OCI-LY1 (cell line): ENCODE data around the gene WNT2.
"Not testable (repeated sequence)": the region's sequence is repeated elsewhere in the genome, so short reads cannot be mapped to it uniquely, and the experiment has no call there.

Experiments
- CTCF ChIP-seq: fragments of 200-600 bp; sonication (generic), shearing (Covaris generic); IDR thresholded peaks from 2 replicates; pipeline ENCODE4 v1.5.1; 2017; ENCODE audit warnings: mild to moderate bottlenecking, antibody characterized with exemption, low read length, moderate library complexity, mixed read lengths
- EZH2 ChIP-seq: fragments of 200-600 bp; sonication (generic), shearing (Covaris generic); IDR thresholded peaks from 2 replicates; pipeline ENCODE4 v1.8.0; 2017; ENCODE audit warnings: borderline replicate concordance, mixed run types, mild to moderate bottlenecking, antibody characterized with exemption, low read length, moderate library complexity, mixed read lengths

- TF ChIP-seq CTCF, EZH2: not testable (repeated sequence)
Measured at GRCh38 chr7:117245703-117246102, 77.2 kb downstream of the WNT2 start.
